Endothelial cell (in vitro differentiated cells): ENCODE data around the gene TMEM163. TPM values are rescaled to one million over a fixed set of nuclear protein-coding genes. Genes with fewer than 3 reads are reported as not detected.
A peak's percentile ranks its signal among the peaks of the same experiment; 100 is the strongest.
"Not testable (repeated sequence)": the region's sequence is repeated elsewhere in the genome, so short reads cannot be mapped to it uniquely, and the experiment has no call there.

Experiments used
- DNase-seq: peaks from one replicate; pipeline ENCODE4 v3.0.0; 2021; ENCODE audit warnings: low spot score
- H3K27ac Mint-ChIP-seq: one replicate; pipeline ENCODE4 v1.8.0; 2021; ENCODE audit warnings: mixed read lengths, inconsistent platforms; ENCODE audit not compliant: unreplicated experiment
- H3K27me3 Mint-ChIP-seq: one replicate; pipeline ENCODE4 v1.8.0; 2021; ENCODE audit warnings: mild to moderate bottlenecking, moderate library complexity, mixed read lengths, inconsistent platforms; ENCODE audit not compliant: unreplicated experiment
- H3K36me3 Mint-ChIP-seq: one replicate; pipeline ENCODE4 v1.8.0; 2021; ENCODE audit warnings: mild to moderate bottlenecking, low read depth, mixed read lengths, inconsistent platforms; ENCODE audit not compliant: unreplicated experiment
- H3K4me1 Mint-ChIP-seq: one replicate; pipeline ENCODE4 v1.8.0; 2021; ENCODE audit warnings: mild to moderate bottlenecking, mixed read lengths, inconsistent platforms; ENCODE audit not compliant: unreplicated experiment
- H3K4me3 Mint-ChIP-seq: one replicate; pipeline ENCODE4 v1.8.0; 2021; ENCODE audit warnings: mild to moderate bottlenecking, mixed read lengths, inconsistent platforms; ENCODE audit not compliant: unreplicated experiment
- H3K9me3 Mint-ChIP-seq: one replicate; pipeline ENCODE4 v1.8.0; 2021; ENCODE audit warnings: mixed read lengths, inconsistent platforms; ENCODE audit not compliant: unreplicated experiment
- CTCF ChIP-seq: fragments of 200-600 bp; sonication (generic); IDR thresholded peaks from one replicate; pipeline ENCODE4 v1.5.0; 2021; ENCODE audit warnings: antibody characterized with exemption; ENCODE audit not compliant: unreplicated experiment
- total RNA-seq: library from RNA; stranded (reverse); fragmentation: NEBNext Ultra II Directional; extraction: Animal tissue kit (Norgen Biotek cat#: 25700); gene quantifications from one replicate; pipeline ENCODE4 v1.2.1, GENCODE V29; 2021; ENCODE audit not compliant: unreplicated experiment

Gene TMEM163
- total RNA-seq, 1 donor from 2014 or later = 150 TPM

- Mint-ChIP-seq H3K4me1 (peaks cover 18% of the 10 kb centered on the region), H3K9me3 (peaks cover 5% of the 10 kb centered on the region)
- peak; percentile 28 for DNase-seq
Observed at GRCh38 chr2:134657650-134658250, 61.0 kb downstream of the TMEM163 start.

GRCh38 chr2:134656391-134656790 is 62.4 kb downstream of the TMEM163 start:
- H3K4me1 Mint-ChIP-seq = peaks cover 18% of the 10 kb centered on the region
- not testable (repeated sequence) for H3K4me3 Mint-ChIP-seq, H3K27me3 Mint-ChIP-seq, H3K9me3 Mint-ChIP-seq, H3K27ac Mint-ChIP-seq, DNase-seq
- H3K36me3 Mint-ChIP-seq = peaks cover 18% of the 10 kb centered on the region

More at GRCh38 chr2:134657650-134658250, 61.0 kb downstream of the TMEM163 start:
- peak; percentile 78 for TF ChIP-seq CTCF
- Mint-ChIP-seq H3K36me3 (peaks cover 18% of the 10 kb centered on the region), H3K27me3 (peaks cover 3% of the 10 kb centered on the region), H3K27ac (no peak overlapping the region), H3K4me3 (no peak overlapping the region)

GRCh38 chr2:134648586-134648985 is 70.2 kb downstream of the TMEM163 start:
- DNase-seq = no peak
- TF ChIP-seq CTCF = no peak
- Mint-ChIP-seq H3K27ac (no peak overlapping the region), H3K4me1 (no peaks in the 10 kb centered on the region), H3K36me3 (peaks cover 13% of the 10 kb centered on the region), H3K4me3 (no peak overlapping the region), H3K27me3 (no peaks in the 10 kb centered on the region), H3K9me3 (no peaks in the 10 kb centered on the region)

- Mint-ChIP-seq H3K27me3 (no peaks in the 10 kb centered on the region), H3K9me3 (no peaks in the 10 kb centered on the region), H3K4me3 (peak overlapping the region; percentile 48), H3K27ac (no peak overlapping the region), H3K4me1 (no peaks in the 10 kb centered on the region), H3K36me3 (peaks cover 13% of the 10 kb centered on the region)
- no peak for DNase-seq
- no peak for TF ChIP-seq CTCF
Observed at GRCh38 chr2:134647607-134648256, 71.1 kb downstream of the TMEM163 start.

- H3K36me3 Mint-ChIP-seq = peaks cover 12% of the 10 kb centered on the region
- no peak for TF ChIP-seq CTCF
- H3K27ac Mint-ChIP-seq = no peak overlapping the region
- no peak overlapping the region for H3K4me3 Mint-ChIP-seq
- no peaks in the 10 kb centered on the region for H3K9me3 Mint-ChIP-seq
- DNase-seq = no peak
- peaks cover 3% of the 10 kb centered on the region for H3K27me3 Mint-ChIP-seq
- H3K4me1 Mint-ChIP-seq = peaks cover 29% of the 10 kb centered on the region
Observed at GRCh38 chr2:134642938-134643337, 75.9 kb downstream of the TMEM163 start.
